Fibroblast of skin of left biceps (primary cell): ENCODE data around the gene COL1A1.

Source experiments
- DNase-seq, 2 experiments: peaks; one replicate each; pipeline ENCODE4 v3.0.0-alpha.2; 2013; ENCODE audit warnings: low read depth in 2 of 2

COL1A1 gene

DNA sequence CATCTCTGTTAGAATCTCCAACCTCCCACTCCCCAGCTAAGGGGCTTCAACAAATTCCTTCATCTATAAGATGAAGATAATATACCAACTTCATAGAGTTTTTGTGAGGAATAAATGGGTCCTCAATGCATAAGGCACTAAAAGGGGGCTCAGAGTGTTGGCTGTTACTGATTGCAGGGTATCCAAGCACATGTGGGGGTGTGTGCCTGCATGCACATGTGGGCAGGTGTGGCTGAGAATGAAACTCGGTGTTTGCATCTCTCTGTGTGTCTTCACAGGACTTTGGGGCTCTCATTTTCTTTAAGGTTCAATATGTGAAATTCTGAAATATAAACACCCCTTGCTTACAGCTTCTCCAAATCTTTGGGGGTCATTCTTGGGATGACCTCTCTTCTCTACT is 46.8 kb downstream of the COL1A1 start:
- DNase-seq = no peak

DNA sequence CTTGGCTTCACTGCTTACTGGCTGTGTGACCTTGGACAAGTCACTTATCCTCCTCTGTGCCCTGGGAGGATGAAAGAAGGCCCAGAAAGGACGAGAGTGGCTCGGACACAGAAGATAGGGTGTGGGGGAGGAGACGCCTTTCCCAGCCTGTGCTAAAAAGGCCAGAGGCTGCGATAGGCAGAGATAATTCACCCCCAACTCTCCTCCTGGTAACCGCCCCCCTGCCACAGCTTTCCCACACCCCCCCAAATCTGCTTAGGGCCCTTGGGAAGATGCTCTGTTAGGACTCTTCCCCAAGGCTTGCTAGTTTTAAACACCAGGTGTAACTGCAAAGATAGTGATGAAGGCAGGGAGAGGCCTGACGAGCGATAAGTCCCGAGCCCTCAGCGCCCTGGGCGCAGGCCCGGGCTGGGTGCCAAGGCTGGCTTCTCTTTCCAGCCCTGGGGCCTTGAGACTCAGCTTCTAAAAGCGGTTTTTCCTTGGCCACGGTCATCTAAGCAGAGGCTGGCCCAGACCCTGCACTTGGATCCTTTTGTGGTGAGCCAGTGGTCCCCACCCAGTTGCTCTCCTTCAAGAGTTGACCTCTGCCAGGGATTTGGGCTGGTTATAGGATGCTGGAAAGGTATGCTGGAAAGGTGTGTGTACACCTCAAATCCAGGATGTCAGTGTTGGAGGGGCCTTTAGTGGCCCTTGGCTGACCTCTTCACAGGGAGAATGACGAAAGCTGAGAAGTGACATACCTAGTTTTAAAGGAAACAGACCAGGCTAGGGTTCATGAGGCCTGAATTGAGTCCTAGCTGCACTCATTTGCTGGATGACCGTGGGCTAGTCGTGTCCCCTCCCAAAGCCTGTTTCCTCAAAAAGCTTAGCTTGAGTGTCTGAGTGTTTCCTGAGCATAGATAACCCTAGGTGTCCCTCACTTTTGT is 47.5 kb downstream of the COL1A1 start:
- no peak for DNase-seq

DNA sequence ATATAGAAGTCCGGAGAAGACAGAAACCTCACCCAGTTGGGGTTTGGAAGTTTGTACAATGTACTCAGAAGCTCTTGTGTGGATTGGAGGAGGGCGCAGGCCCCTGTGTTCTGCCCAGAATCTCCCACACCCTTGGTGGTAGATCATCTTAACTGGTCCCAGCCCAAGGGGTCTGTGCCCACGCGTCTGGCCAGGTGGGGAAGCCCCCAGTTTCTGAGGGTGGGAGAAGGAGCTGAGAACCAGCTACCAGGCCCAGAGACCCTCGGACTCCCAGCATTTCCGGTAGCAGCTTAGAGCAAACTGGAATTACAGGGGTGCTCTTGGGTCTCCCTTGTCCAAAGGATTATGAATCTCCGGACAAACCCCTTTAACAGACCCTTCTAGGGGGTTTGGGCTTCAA is 48.7 kb downstream of the COL1A1 start:
- no peak for DNase-seq

DNA sequence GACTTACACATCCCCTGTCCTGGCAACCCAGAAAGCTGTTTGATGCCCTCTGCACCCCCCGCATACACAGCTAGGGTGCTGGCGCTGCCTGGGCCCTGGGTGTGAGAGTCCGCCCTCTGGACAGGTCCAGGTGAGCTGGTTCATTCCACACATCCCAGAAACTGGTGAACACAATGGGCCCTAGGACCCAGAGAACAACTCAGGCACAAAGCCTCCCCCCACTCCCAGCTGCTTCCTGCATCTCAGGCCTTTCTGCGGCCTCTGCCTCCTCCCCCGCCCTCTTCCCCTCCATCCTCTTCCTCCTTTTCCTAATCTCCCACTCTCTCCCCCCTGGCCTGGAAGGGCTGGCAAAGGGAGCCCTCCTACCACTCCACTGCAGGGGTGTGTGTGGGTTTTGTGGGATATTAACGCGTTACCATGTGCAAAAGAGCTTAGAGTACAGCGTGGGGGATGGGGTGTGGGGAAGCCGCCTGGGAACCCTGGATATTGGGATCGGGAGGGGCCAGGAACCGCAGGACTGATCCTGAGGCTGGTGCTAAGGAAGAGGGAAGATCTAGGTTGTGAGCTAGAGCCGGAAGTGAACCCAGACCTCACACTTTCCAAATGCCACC is 49.4 kb downstream of the COL1A1 start:
- DNase-seq = peak; percentile 68

DNA sequence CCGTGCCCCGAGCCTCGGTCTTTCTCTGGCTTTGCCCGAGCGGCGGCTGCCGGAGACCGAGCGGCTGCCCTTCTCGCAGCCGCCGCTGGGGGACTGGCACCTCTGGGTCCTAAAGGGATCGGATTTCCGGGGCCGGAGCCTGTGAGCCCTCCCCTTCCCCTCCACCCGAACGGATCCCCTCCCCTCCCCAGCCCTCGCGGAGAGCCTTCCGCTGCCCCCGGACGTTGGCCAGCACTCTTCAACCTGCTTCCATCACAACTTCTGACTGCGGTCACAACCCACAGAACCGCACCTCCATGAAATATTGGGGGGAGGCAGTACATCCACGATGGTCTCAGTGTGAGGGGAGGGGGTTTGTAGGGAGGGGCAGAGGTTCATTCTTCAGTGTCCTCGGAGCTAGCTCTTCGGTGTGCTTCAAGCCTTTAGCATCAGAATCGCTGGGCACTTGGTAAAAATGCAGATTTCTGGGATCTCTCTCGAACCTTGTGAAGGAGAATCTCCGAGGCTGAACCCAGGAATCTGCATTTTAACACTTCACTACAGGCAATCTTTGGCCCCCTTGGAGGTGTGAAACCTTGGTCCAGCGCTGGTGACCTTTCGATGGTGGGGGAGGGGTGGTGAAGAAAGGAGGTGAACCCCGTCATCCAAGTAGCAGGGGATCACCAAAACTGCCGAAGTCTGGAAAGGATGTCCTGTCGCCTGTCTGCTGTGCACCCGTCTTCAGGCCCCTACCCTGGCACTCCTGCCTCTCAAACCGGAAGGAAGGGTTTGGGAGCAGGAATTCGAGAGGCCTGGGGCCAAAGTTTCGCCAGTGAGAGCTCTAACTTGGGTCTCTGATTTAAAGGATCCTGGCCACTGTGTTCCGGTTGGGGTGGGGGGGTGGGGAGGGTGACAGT is 50.1 kb downstream of the COL1A1 start:
- peak; percentile 75 to 78 for DNase-seq

DNA sequence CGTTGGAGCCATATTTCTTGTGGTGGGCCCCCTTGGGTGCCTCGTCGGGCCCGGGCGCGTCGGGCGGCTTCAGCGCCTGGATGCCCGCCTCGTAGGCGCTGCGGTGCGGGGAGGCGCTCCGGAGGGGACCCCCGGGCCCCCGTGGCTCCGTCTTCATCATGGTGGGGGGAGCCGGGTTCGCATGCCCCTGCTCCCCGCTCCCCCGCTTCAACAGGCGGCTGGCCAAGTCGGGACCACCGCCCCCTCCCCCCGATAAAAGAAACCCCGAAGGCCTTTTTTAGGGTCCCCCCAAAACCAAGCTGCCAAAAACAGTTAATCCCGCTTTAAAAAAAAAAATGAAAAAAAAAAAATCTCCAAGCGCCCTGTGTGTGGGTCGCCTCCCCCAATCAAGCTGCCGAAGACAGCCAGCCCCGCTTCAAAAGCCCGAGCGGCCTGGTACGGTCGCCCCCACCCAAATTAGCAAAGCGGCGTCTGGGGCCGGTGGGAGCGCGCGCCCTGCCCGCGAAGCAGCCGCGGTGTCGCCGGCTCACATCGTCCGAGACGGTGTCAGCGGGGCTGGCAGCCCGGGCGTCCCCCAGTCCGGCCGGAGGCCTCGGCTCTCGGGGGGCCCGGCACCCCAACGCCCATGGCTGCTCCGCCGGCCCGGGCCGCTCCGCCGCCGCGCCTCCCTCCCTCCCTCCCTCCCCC is 50.9 kb downstream of the COL1A1 start, which contains the start of gene PPP1R9B:
PPP1R9B (minus strand) TSS at position 324 of the 687 bp plus-strand sequence; CDS start at position 160, 164 bp downstream.
- no peak for DNase-seq

DNA sequence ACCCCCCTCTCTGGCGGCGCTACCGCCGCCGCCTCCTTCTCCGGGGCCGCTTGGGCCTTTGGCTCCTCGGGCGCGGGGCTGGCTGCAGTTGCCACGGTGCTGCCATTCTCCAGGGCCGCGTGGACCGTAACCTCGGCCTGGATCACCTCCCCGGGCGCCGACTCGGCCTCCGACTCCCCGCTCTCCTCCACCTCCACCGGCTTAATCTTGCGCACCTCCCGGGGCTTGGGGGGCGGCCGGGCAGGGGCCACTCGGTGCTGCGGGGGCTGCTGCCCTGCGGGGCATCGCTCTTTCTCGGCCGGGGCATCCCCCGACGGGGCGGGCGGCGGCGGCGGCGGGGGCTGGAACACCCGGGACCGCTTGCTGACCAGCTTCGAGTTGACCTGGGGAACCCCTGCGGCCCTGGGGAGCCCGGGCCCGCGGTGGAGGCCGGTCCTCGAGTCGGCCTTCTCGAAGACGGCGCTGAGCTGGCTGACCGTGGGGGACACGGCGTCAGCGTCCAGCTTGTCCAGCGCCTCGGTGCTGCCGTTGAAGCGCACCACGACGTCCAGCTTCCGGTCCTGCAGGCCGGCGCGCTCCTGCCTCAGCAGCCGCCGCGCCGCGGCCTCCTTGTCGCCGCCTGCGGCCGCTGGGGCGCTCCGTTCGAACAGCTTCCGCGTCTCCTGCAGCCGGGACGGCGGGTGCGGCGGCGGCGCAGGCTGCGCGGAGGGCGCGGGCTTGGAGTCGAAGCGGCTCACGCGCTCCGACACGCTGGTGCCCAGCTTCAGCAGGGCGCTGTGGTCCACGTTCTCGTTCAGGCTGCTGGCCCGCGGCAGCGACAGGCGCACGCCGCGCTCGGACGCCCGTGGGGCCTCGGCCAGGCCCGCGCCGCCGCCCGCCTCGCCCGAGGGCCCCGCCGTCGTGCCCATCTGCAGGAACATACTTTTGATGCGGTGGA is 51.7 kb downstream of the COL1A1 start:
- no peak for DNase-seq

DNA sequence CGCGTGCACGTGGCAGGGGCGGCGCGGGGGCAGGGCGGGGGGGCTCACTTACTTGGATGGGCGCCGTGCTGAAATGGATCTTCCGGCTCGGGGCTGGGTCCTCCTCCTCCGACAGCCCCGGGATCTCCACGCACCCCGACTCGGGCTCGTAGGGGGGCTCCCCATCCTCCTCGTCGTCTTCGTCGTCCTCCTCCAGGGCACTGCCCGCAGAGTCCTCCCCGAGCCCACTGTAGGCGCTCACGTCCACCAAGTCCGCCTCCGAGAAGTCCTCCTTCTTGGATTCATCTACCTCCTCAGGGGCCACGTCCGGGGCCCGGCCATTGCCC is 52.4 kb downstream of the COL1A1 start:
- DNase-seq = no peak

DNA sequence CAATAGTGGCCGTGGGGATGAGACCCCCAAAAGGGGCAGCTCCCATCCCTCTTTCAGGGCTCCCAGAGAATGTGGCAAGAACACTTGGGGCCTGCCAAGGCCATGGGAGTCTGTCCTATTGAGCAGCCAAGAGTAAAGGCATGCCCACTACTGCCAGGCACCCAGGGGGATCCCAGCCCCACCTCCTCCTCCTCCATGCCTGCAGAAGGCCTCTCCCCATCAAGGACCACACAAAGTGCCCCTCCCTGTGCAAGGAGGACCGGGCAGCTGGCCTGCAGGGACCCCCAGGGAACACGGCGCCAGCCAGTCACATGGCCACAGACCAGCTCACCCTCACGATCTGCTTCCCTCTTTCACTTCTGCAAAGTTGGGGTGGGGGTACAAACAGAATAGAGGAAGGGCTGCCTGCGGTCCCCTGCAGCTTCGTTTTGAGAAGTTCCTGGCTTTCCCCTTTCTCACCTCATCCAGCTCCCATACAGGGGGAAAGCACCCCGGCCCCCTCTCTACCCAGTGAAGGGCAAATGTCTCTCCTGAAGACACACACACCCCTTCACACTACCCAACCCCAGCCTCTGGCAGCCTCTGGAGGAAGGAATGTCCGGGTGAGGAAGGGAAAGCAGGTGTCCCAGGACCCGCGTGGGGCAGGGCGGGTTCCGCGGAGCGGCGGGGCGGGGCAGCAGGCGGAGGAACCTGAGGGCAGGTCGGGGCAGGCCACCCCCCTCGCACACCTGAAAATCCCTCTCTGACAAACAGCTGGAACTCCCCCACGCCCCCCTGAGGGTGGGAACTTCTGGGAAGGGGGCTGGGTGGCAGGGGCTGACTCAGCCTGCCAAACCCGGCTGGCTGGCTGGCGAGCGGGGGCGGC is 53.0 kb downstream of the COL1A1 start:
- DNase-seq = no peak

DNA sequence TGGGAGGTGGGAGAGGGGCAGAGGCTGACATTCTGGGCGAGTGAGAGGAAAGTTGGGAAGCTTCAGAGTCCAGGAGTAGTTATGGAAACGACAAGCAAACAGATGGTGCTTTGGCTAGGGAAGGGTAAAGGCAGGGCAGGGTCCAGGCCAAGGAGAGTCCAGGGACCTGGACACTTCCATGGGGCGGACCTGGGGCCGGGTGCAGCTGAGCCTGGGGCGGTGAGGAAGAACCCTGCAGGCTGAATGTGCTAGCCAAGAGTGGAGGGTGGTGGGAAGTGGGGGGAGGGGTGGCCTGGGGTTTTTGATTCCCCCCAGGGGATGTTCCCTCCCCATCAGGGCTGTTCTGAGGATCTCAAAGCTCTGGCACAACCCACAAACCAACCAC is 53.6 kb downstream of the COL1A1 start:
- DNase-seq = no peak

DNA sequence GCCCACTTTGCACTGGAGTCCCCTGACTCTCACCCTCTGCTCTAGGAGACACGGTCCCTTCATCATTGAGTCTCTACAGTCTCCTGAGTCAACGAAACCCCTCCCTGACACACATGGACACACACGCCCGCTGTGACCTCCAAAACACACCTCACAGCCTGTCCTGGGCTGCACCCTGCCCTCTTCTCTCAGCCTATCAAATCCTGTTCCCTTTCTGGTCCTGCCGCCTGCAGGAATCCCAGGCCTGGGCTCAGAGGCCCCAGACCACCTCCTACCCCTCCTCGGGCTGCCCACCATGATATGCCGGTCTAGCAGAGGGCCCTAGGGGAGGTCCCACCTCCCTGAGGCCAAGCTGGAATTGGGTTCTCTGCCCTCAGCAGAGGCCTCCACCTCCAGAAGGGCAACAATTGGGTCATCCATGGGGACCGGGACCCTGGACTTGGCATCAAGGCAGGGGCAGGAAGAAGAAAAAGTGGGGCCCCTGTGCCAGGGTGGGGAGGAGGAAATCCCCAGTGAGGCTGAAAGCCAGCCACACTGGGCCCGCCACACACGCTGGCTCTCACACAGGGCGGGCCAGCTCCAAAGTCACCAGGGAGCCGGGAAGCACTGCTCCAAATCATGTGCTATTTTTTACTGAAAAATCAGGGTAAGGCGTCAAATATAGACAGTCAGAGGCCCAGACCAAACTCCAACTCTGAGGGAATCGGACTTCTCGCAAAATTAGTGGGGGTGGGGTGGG is 54.3 kb downstream of the COL1A1 start:
- no peak for DNase-seq

DNA sequence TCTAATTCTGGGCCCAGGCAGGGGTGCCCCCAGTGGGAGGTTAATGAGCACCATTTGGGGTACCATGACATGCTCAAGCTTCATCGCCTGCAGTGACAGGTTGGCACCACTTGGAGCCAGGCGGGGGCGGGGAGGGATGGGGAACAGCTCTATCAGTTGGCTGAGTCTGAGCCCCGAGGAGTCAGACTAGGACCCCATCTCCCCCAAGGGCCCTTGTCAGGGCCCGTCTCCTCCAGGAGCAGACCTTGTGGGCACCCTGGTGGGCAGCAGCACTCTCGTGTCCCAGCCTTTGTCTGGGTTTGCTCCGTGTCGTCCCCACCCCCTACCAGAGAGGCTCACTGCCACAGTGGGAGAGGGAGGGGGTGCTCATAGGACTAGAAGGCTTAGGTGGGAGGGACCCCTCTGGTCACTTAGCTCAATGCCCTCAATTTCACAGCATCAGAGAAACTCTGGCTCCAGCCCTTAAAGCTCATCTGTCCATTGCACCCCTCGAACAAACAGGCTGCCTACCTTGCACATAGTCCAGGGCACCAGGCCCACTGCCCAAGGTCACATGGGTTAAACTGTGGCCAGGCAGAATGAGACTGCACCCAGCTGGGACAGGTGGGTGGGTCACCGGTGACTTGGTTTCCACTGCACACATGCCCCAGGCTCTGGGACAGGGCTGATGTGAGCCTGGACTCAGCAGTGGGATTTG is 55.1 kb downstream of the COL1A1 start:
- no peak for DNase-seq

DNA sequence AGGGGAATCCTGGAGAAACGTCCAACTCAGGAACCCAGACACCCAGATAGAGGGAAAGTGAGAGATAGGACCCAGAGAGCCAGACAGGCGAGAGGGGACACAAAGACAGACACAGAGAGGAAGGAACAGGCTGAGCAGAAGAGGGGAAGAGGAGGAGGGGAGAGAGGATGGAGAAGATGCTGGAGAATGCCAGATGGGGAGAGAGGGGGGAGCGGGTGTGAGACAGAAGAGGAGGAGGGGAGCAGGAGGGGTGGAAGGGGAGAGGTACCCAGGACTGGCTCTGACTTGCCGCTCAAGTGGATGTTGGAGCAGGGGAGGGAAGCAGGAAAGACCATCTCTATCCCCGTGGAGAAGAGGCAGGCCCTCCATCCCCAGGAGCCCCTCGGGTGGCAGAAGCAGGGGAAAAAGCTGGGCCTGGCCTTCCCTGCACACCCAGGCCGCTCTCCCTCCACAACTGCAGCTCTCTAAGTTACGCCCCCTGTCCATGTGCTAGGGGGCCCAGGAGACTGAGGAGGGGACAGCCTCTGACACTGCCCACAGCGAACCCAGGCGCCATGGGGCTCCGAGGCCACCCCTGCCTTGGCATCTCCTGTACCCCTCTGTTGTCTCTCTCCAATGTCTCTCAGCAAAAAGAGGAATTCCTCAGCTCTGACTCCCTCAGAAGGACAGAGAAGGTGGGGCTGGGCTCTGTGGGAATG is 55.8 kb downstream of the COL1A1 start:
- no peak for DNase-seq

DNA sequence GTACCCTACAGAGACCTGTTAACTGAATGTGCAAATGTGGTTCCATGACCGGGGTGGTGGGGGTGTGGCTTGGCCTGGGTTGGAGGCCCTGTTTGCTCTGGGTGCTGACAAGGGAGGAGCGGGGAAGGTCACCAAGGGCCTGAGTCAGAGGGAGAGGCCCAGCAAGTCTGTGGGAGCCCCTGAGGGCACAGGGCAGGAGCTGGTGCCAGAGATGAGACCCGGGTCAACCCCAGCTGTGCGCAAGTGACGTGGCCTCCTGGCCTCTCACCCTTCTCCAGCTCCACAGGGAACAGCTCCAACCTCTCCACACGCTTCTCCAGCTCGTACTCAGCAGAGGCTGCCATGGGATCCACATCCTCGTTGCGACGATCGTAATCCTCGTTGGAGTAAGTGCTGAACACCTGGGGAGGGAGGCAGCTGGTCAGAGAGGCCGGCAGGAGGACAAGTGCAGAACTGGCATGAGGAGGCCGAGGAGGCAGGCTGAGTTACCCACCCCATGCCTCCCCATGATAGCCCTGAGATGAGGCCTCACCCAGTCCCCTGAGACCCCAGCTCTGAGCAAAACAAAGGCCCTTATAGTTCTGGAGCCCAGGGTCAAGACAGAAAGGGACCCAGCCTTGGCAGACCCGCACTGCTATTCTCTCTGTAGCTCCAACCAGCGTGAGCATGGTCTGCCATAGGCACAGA is 56.4 kb downstream of the COL1A1 start:
- DNase-seq = no peak

DNA sequence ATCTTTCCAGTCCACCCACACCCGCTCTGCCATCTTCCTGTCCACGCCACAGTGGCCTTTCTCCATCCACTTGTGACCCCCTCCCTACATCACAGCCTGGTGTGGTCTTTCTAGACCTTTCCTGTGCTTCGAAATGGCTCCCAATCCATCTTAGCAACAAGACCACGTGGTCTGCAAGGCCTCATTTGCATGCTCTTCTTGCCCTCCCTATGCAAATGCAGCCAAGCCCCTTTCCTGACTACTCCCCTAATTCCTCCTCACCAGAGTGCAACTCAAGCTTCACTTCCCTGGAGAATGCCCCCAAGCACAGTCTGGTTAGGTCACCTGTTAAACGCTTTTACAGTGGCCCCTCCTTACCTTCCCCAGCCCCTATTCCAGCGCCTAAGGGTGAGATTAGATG is 57.1 kb downstream of the COL1A1 start:
- no peak for DNase-seq

DNA sequence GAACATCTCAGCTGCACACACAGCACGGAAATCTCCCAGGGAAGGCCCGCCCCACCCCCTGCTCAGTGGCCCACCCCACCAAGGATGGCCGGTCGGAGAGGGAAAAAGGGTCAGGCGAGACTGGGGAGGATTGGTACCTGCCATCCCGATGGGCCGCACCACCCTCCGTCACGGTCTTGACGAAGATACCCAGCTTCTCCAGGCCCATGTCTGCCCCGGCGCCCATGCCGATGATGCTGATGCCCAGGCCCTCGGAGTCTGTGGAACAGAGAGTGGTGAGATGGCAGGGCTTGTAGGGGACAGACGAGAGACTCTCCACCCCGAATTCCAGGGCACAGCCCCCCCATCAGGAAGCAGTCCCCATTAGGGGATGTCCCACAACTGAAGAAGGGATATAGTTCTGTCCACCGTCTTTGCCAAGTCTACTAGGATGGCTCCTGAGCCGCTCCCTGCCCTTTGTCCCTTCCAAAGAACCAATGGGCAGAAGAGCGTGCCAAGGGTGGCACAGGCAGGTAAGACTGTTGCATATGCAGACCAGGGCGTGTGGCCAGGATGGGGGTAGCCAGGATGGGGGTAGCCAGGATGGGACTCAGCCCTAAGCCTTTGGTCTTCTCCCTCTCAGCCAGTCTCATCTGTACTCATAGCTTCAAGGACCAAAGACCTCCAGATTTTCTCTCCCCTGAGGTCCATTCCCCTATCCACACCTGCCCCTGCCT is 57.8 kb downstream of the COL1A1 start:
- no peak for DNase-seq

DNA sequence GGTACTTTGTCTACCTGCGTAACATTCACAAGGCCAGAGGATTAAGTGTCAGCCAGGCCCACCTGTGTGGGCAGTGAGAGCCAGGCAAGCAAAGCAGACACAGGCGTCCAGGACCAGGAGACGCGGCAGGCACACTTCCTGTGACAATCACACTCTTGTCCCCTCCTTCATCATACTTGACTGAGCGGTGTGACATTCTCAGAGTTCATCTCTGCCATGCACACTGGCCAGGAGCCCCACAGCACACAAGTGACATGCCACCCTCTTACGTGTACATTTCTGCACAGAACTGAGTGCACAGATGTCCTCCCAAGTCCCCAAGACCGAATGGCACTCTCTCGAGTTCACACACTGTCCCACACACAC is 59.7 kb downstream of the COL1A1 start:
- DNase-seq = no peak
